HCT116 (cell line): ENCODE results near the gene EGF. TPM values are rescaled to one million over a fixed set of nuclear protein-coding genes. Genes with fewer than 3 reads are reported as not detected.

Experiments used
- ATAC-seq: fragments of 200-7000 bp; cut with Tn5 transposase; 2 replicates; pipeline ENCODE4 v1.9.1; 2020; ENCODE audit warnings: mild to moderate bottlenecking, moderate library complexity
- BruUV-seq: library from RNA; stranded (reverse); fragments of 400-500 nt; replicated peaks from 2 replicates; lab custom pipeline; 2021; lab: Mats Ljungman, UMichigan
- CTCF ChIA-PET: fragments of 300-600 bp; sonication (Branson Sonifier 250); formaldehyde crosslinking; loops from one replicate; lab custom pipeline; 2021; ENCODE audit warnings: antibody characterized with exemption; lab: Charles Lee
- POLR2A ChIA-PET: fragments of 300-600, 350-600 bp; sonication (Branson Sonifier 250); formaldehyde crosslinking; loops from one replicate; lab custom pipeline; 2021; ENCODE audit warnings: antibody characterized with exemption; lab: Charles Lee
- RAD21 ChIA-PET, 2 experiments: fragments of 300-600 bp; sonication (Branson Sonifier 250); formaldehyde crosslinking; loops; one replicate each; lab custom pipeline; 2023; ENCODE audit warnings: low total read pairs in 2 of 2; ENCODE audit not compliant: uncharacterized antibody in 2 of 2, unreplicated experiment in 2 of 2, low non-redundant PET in 1 of 2; lab: Charles Lee
- DNase-seq: peaks from one replicate; pipeline ENCODE4 v3.0.0-alpha.2; 2010; ENCODE audit warnings: low read depth, low spot score
- H2AFZ ChIP-seq: fragments of 200-600 bp; shearing (Covaris generic), sonication (generic); 2 replicates; pipeline ENCODE4 v1.6.1; 2017; ENCODE audit warnings: low read depth, mixed run types, mixed read lengths, antibody characterized with exemption, low read length; ENCODE audit not compliant: poor library complexity, severe bottlenecking
- H3K27ac ChIP-seq: 2 replicates; pipeline ENCODE4 v1.5.1; 2012; ENCODE audit warnings: low read depth, low read length
- H3K27me3 ChIP-seq: fragments of 200-600 bp; sonication (generic); 2 replicates; pipeline ENCODE4 v1.6.1; 2016; ENCODE audit warnings: mixed run types, low read length, mixed read lengths; ENCODE audit not compliant: insufficient read depth
- H3K36me3 ChIP-seq, 2 experiments: fragments of 200-500 bp in 1 of 2; fragments of 200-600 bp in 1 of 2; sonication (Bioruptor generic) in 1 of 2; sonication (generic) in 1 of 2; 2 replicates each; pipeline versions ENCODE4 v1.5.1 to v1.6.1; 2014 to 2016; ENCODE audit warnings: low read length in 2 of 2, inconsistent platforms in 1 of 2, mixed read lengths in 1 of 2, mixed run types in 1 of 2; ENCODE audit not compliant: insufficient read depth in 2 of 2, control insufficient read depth in 1 of 2
- H3K4me1 ChIP-seq, 2 experiments: fragments of 200-600 bp in 1 of 2; sonication (generic) in 1 of 2; 2 replicates each; pipeline versions ENCODE4 v1.5.1 to v1.6.1; 2012 to 2017; ENCODE audit warnings: low read length in 2 of 2, inconsistent platforms in 1 of 2, mild to moderate bottlenecking in 1 of 2, mixed read lengths in 1 of 2, mixed run types in 1 of 2, moderate library complexity in 1 of 2; ENCODE audit not compliant: insufficient read depth in 2 of 2, control insufficient read depth in 1 of 2
- H3K4me2 ChIP-seq: fragments of 200-600 bp; sonication (generic); 2 replicates; pipeline ENCODE4 v1.6.1; 2017; ENCODE audit warnings: mixed run types, low read length, mixed read lengths
- H3K4me3 ChIP-seq, 2 experiments: fragments of 200-600 bp in 1 of 2; sonication (generic) in 1 of 2; replicated peaks in 1 of 2; 2 replicates each; pipeline ENCODE4 v1.5.1; 2011 to 2016; ENCODE audit warnings: low read length in 2 of 2, control low read depth in 1 of 2, low read depth in 1 of 2, mild to moderate bottlenecking in 1 of 2, mixed read lengths in 1 of 2, mixed run types in 1 of 2
- H3K79me2 ChIP-seq: fragments of 200-600 bp; sonication (generic); 2 replicates; pipeline ENCODE4 v1.6.1; 2017; ENCODE audit warnings: mild to moderate bottlenecking, mixed run types, low read length, moderate library complexity, mixed read lengths; ENCODE audit not compliant: insufficient read depth
- H3K9ac ChIP-seq: fragments of 200-600 bp; sonication (generic); 2 replicates; pipeline ENCODE4 v1.6.1; 2016; ENCODE audit warnings: low read length, mixed read lengths
- H3K9me2 ChIP-seq: fragments of 200-600 bp; sonication (generic), shearing (Covaris generic); 2 replicates; pipeline ENCODE4 v1.6.1; 2017; ENCODE audit warnings: mixed run types, mild to moderate bottlenecking, moderate library complexity; ENCODE audit not compliant: insufficient read depth
- H3K9me3 ChIP-seq, 2 experiments: fragments of 200-500 bp in 1 of 2; fragments of 200-600 bp in 1 of 2; sonication (Bioruptor generic) in 1 of 2; sonication (generic) in 1 of 2; 2 replicates each; pipeline ENCODE4 v1.6.1; 2014 to 2017; ENCODE audit warnings: low read length in 2 of 2, mixed read lengths in 2 of 2, inconsistent platforms in 1 of 2, low read depth in 1 of 2, mild to moderate bottlenecking in 1 of 2, mixed run types in 1 of 2, moderate library complexity in 1 of 2; ENCODE audit not compliant: control insufficient read depth in 1 of 2, insufficient read depth in 1 of 2
- H4K20me1 ChIP-seq: fragments of 200-600 bp; sonication (generic), shearing (Covaris generic); 2 replicates; pipeline ENCODE4 v1.6.1; 2017; ENCODE audit warnings: mixed run types, mild to moderate bottlenecking, moderate library complexity; ENCODE audit not compliant: insufficient read depth
- ELF1 ChIP-seq: IDR thresholded peaks from 2 replicates; pipeline ENCODE4 v1.6.1; 2012; ENCODE audit warnings: low read depth, borderline replicate concordance
- EZH2 ChIP-seq: fragments of 200-600 bp; sonication (generic); IDR thresholded peaks from 2 replicates; pipeline ENCODE4 v1.6.1; 2017; ENCODE audit warnings: antibody characterized with exemption, mixed run types
- EZH2phosphoT487 ChIP-seq: fragments of 200-600 bp; IDR thresholded peaks from 2 replicates; pipeline ENCODE4 v1.6.1; 2018; ENCODE audit warnings: antibody characterized with exemption, borderline replicate concordance
- FOSL1 ChIP-seq: IDR thresholded peaks from 2 replicates; pipeline ENCODE4 v1.6.1; 2012; ENCODE audit warnings: low read depth
- RAD21 ChIP-seq: IDR thresholded peaks from 2 replicates; pipeline ENCODE4 v1.6.1; 2012; ENCODE audit warnings: low read depth, mild to moderate bottlenecking
- SP1 ChIP-seq: IDR thresholded peaks from 2 replicates; pipeline ENCODE4 v1.6.1; 2012; ENCODE audit warnings: low read depth
- SRF ChIP-seq: IDR thresholded peaks from 2 replicates; pipeline ENCODE4 v1.6.1; 2012; ENCODE audit warnings: low read depth
- YY1 ChIP-seq: IDR thresholded peaks from 2 replicates; pipeline ENCODE4 v1.6.1; 2011; ENCODE audit warnings: low read length, low read depth, moderate library complexity, mild to moderate bottlenecking; ENCODE audit not compliant: insufficient replicate concordance; ENCODE audit errors: extremely low read depth
- intact Hi-C: fragments of 100-400 bp; cut with micrococcal nuclease; formaldehyde crosslinking; loops from 2 replicates; pipeline ENCODE4 v1.10.0; 2022
- total RNA-seq: library from RNA; stranded (reverse); gene quantifications from one replicate; pipeline ENCODE4 v1.2.1, GENCODE V29; 2021; ENCODE audit not compliant: unreplicated experiment
- TF ChIP-seq, protein P1 (sequence below): IDR thresholded peaks from 2 replicates; pipeline ENCODE4 v1.6.1; 2011; ENCODE audit warnings: mild to moderate bottlenecking, low read length, moderate library complexity; ENCODE audit not compliant: insufficient replicate concordance; ENCODE audit errors: extremely low read depth

Gene EGF
- total RNA-seq, 1 experiment from 2014 or later = 0.57 TPM

DNA sequence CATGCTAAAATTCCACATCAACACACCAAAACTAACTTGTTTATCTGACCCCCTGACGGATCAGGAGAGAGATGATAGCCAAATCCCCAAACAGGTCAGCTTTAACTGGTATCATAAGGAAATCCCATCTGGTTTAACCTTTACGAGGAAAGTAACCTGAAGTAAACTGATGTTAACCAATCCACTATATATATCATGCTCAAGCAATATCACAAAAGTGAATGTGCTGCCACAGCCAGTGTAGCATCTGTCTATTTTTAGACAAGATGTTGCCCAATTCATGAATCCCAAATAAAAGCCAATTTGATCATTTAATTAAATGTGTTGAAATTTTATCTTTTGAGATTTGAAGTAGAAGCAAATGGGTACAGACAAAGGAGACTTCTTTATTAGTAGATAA, 44.5 kb downstream of the EGF start:
- H3K79me2 ChIP-seq = no peaks in the 10 kb centered on the region
- no peak overlapping the region for H3K4me2 ChIP-seq
- ChIA-PET POLR2A (no interaction called here), CTCF (no interaction called here), RAD21 (no interaction called here)
- H3K36me3 ChIP-seq = no peaks in the 10 kb centered on the region
- H3K9ac ChIP-seq = no peak overlapping the region
- no peaks in the 10 kb centered on the region for H3K9me2 ChIP-seq
- no peaks in the 10 kb centered on the region for H4K20me1 ChIP-seq
- no peaks in the 10 kb centered on the region for H3K9me3 ChIP-seq
- intact Hi-C loops = no loop called here
- BruUV-seq = no TSS peak
- H2AFZ ChIP-seq = no peak overlapping the region
- no peaks in the 10 kb centered on the region for H3K27me3 ChIP-seq
- ATAC-seq = no peak
- no peaks in the 10 kb centered on the region for H3K4me1 ChIP-seq
- H3K4me3 ChIP-seq = no peak overlapping the region
- no peak for TF ChIP-seq EZH2phosphoT487
- no peak for TF ChIP-seq SP1
- TF ChIP-seq EZH2 = no peak
- no peak for TF ChIP-seq RAD21
- TF ChIP-seq, all 23 proteins: peak for 0
- no peak overlapping the region for H3K27ac ChIP-seq
- no peak for DNase-seq

DNA sequence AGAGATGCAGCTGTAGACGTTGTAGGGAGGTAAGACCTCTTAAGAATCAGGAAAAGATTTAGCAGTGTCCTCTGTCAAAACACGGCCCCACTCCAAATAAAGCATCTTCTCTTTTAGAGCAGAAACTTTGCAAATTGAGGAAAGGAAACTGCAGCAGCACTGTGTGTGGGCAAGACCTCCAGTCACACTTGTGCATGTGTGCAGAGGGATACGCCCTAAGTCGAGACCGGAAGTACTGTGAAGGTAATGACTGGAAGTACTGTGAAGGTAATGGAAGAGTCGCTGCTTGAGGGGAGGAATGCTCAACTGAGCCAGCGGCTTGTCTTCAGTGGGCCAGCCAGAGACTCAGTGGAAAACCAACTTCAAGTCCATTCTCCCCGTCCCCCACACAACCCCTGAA, 46.5 kb downstream of the EGF start:
- TF ChIP-seq EZH2 (no peak), YY1 (no peak), EZH2phosphoT487 (no peak), FOSL1 (no peak), ELF1 (no peak), SRF (no peak)
- TF ChIP-seq, protein P1, sequence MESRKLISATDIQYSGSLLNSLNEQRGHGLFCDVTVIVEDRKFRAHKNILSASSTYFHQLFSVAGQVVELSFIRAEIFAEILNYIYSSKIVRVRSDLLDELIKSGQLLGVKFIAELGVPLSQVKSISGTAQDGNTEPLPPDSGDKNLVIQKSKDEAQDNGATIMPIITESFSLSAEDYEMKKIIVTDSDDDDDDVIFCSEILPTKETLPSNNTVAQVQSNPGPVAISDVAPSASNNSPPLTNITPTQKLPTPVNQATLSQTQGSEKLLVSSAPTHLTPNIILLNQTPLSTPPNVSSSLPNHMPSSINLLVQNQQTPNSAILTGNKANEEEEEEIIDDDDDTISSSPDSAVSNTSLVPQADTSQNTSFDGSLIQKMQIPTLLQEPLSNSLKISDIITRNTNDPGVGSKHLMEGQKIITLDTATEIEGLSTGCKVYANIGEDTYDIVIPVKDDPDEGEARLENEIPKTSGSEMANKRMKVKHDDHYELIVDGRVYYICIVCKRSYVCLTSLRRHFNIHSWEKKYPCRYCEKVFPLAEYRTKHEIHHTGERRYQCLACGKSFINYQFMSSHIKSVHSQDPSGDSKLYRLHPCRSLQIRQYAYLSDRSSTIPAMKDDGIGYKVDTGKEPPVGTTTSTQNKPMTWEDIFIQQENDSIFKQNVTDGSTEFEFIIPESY = no peak
- TF ChIP-seq, all 23 proteins: peak for 0
- CTCF ChIA-PET = no interaction called here
- H3K27me3 ChIP-seq = no peaks in the 10 kb centered on the region

More for the DNA sequence above, 46.5 kb downstream of the EGF start:
- Histone ChIP-seq H3K79me2 (no peaks in the 10 kb centered on the region), H3K9me3 (no peaks in the 10 kb centered on the region), H3K4me3 (no peak overlapping the region), H3K9me2 (no peaks in the 10 kb centered on the region), H2AFZ (no peak overlapping the region), H4K20me1 (no peaks in the 10 kb centered on the region), H3K4me1 (no peaks in the 10 kb centered on the region), H3K9ac (no peak overlapping the region), H3K4me2 (no peak overlapping the region), H3K27ac (no peak overlapping the region), H3K36me3 (no peaks in the 10 kb centered on the region)
- BruUV-seq = no TSS peak
- RAD21 ChIA-PET = no interaction called here
- DNase-seq = no peak
- intact Hi-C loops = no loop called here
- POLR2A ChIA-PET = no interaction called here
- ATAC-seq = no peak
